CD4-positive, alpha-beta T cell (primary cell): ENCODE results near the gene FAM210B. TPM values are rescaled to one million over a fixed set of nuclear protein-coding genes. Genes with fewer than 3 reads are reported as not detected.
"Not testable (repeated sequence)": the region's sequence is repeated elsewhere in the genome, so short reads cannot be mapped to it uniquely, and the experiment has no call there.

Experiments
- ATAC-seq: fragments of 200-7000 bp; cut with Tn5 transposase; one replicate; pipeline ENCODE4 v1.10.0; 2022; ENCODE audit warnings: mild to moderate bottlenecking; ENCODE audit not compliant: poor library complexity
- CTCF ChIA-PET: fragments of 350-600 bp; sonication (Branson Sonifier 250); formaldehyde crosslinking; loops from one replicate; lab custom pipeline; 2021; ENCODE audit warnings: antibody characterized with exemption, inconsistent platforms; lab: Charles Lee
- POLR2A ChIA-PET: fragments of 350-600 bp; sonication (Branson Sonifier 250); formaldehyde crosslinking; loops from one replicate; lab custom pipeline; 2021; ENCODE audit warnings: antibody characterized with exemption, inconsistent platforms; lab: Charles Lee
- DNase-seq, 14 experiments: peaks; one replicate each; pipeline ENCODE4 v3.0.0-alpha.2; 2013 to 2020; ENCODE audit warnings: mixed read lengths in 2 of 14
- H3K27ac ChIP-seq, 2 donors: one replicate each; pipeline versions ENCODE4 v1.5.1 to v1.7.0; 2013; ENCODE audit warnings: low read length in 2 of 2, low read depth in 1 of 2, mild to moderate bottlenecking in 1 of 2
- H3K27me3 ChIP-seq, 2 experiments: 1 replicate in 1 of 2; 2 replicates in 1 of 2; pipeline versions ENCODE4 v1.6.1 to v1.7.0; 2013; ENCODE audit warnings: low read length in 2 of 2, control low read depth in 1 of 2, mild to moderate bottlenecking in 1 of 2, moderate library complexity in 1 of 2; ENCODE audit not compliant: insufficient read depth in 2 of 2, control insufficient read depth in 1 of 2
- H3K36me3 ChIP-seq: one replicate; pipeline ENCODE4 v1.6.1; 2013; ENCODE audit warnings: low read length, control low read depth; ENCODE audit not compliant: insufficient read depth
- H3K4me1 ChIP-seq: one replicate; pipeline ENCODE4 v1.6.1; 2013; ENCODE audit warnings: low read length, control low read depth; ENCODE audit not compliant: insufficient read depth
- H3K4me3 ChIP-seq: one replicate; pipeline ENCODE4 v1.5.1; 2013; ENCODE audit warnings: mild to moderate bottlenecking, low read length, moderate library complexity
- H3K9me3 ChIP-seq, 2 experiments: 1 replicate in 1 of 2; 2 replicates in 1 of 2; pipeline versions ENCODE4 v1.6.1 to v1.7.0; 2013; ENCODE audit warnings: low read length in 2 of 2, mild to moderate bottlenecking in 2 of 2, control low read depth in 1 of 2, moderate library complexity in 1 of 2; ENCODE audit not compliant: control insufficient read depth in 1 of 2, insufficient read depth in 1 of 2
- H3K27ac Mint-ChIP-seq: one replicate; pipeline ENCODE4 v1.8.0; 2020; ENCODE audit warnings: mixed read lengths
- H3K27me3 Mint-ChIP-seq: one replicate; pipeline ENCODE4 v1.8.0; 2021; ENCODE audit warnings: mixed read lengths
- H3K36me3 Mint-ChIP-seq: one replicate; pipeline ENCODE4 v1.8.0; 2021; ENCODE audit warnings: low read depth, mixed read lengths
- H3K4me1 Mint-ChIP-seq: one replicate; pipeline ENCODE4 v1.8.0; 2021; ENCODE audit warnings: low read depth, mixed read lengths
- H3K4me3 Mint-ChIP-seq: one replicate; pipeline ENCODE4 v1.8.0; 2020; ENCODE audit warnings: mild to moderate bottlenecking, mixed read lengths
- H3K9me3 Mint-ChIP-seq: one replicate; pipeline ENCODE4 v1.8.0; 2020; ENCODE audit warnings: mixed read lengths
- intact Hi-C, 2 experiments: fragments of 100-400 bp; cut with DNase I in 1 of 2; cut with micrococcal nuclease in 1 of 2; formaldehyde crosslinking; loops; one replicate each; pipeline versions ENCODE4 v1.15.1 to v1.9.0; 2023 to 2025; cut with DNase I, micrococcal nuclease
- total RNA-seq, 174 experiments: library from RNA in 2 of 174; stranded (reverse) in 2 of 174; gene quantifications; one replicate each; pipeline ENCODE4 v1.2.3 and lab custom pipeline; 2021 to 2026
- TF ChIP-seq, protein P1 (sequence below): fragments of 200-600 bp; IDR thresholded peaks from one replicate; pipeline ENCODE4 v1.8.0; 2022; ENCODE audit warnings: antibody characterized with exemption, mild to moderate bottlenecking

Gene FAM210B
- total RNA-seq, 2 experiments from 2014 or later: 14.4 to 14.7 TPM

DNA sequence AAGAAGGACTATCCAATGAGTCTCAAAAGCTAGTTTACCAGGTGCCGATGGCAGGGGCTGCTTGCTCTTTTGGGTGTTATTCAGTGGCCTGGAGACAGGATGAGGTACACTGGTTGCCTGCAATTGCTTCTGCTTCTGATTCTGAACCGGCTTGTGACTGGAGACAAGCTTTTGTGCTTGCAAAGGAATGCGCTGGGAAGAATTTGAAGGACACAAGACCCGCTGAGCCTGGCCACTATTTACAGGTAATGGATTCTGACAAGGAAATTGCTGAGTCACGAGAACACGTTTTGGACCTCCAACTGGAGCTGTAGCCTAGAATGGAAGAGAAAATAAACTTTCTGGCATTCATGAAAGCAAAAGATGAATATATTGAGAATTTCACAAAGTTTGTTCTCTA lies 27.4 kb downstream of the FAM210B start:
- ATAC-seq: no peak
- Histone ChIP-seq H3K4me1 (peaks cover 4% of the 10 kb centered on the region), H3K36me3 (peaks cover 3% of the 10 kb centered on the region), H3K9me3 (no peaks in the 10 kb centered on the region), H3K27me3 (no peaks in the 10 kb centered on the region), H3K4me3 (no peak overlapping the region), H3K27ac (no peak overlapping the region)
- TF ChIP-seq, protein P1, sequence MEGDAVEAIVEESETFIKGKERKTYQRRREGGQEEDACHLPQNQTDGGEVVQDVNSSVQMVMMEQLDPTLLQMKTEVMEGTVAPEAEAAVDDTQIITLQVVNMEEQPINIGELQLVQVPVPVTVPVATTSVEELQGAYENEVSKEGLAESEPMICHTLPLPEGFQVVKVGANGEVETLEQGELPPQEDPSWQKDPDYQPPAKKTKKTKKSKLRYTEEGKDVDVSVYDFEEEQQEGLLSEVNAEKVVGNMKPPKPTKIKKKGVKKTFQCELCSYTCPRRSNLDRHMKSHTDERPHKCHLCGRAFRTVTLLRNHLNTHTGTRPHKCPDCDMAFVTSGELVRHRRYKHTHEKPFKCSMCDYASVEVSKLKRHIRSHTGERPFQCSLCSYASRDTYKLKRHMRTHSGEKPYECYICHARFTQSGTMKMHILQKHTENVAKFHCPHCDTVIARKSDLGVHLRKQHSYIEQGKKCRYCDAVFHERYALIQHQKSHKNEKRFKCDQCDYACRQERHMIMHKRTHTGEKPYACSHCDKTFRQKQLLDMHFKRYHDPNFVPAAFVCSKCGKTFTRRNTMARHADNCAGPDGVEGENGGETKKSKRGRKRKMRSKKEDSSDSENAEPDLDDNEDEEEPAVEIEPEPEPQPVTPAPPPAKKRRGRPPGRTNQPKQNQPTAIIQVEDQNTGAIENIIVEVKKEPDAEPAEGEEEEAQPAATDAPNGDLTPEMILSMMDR: no peak
- Mint-ChIP-seq H3K27me3 (no peaks in the 10 kb centered on the region), H3K4me1 (no peaks in the 10 kb centered on the region), H3K36me3 (no peaks in the 10 kb centered on the region), H3K4me3 (no peak overlapping the region), H3K9me3 (no peaks in the 10 kb centered on the region), H3K27ac (no peak overlapping the region)
- intact Hi-C loops: no loop called here
- ChIA-PET CTCF (no interaction called here), POLR2A (no interaction called here)
- DNase-seq: no peak

DNA sequence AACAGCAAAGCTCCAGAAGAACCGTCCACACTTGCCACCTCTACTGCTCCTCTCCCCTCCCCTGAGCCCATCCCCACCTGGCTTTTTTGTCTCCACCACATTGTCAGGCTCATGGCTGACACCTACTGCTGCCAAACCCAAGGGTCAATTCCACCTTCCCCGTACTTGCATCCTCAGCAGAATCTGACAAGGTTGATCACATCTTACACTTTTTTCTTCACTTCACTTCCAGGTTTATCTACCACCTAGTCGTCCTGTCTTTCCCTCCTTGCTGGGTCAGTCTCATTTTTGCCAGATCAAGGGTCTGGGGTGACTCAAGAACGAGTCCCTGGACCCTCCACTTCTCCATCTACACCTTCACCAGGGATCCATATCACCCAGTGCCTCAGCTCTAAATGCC lies 30.1 kb downstream of the FAM210B start:
- Histone ChIP-seq H3K9me3 (no peaks in the 10 kb centered on the region), H3K27me3 (no peaks in the 10 kb centered on the region), H3K4me1 (peaks cover 18% of the 10 kb centered on the region), H3K36me3 (peaks cover 3% of the 10 kb centered on the region), H3K4me3 (no peak overlapping the region), H3K27ac (no peak overlapping the region)
- Mint-ChIP-seq H3K9me3 (no peaks in the 10 kb centered on the region), H3K4me3 (no peak overlapping the region), H3K27ac (no peak overlapping the region), H3K4me1 (peaks cover 9% of the 10 kb centered on the region), H3K36me3 (peaks cover 6% of the 10 kb centered on the region), H3K27me3 (no peaks in the 10 kb centered on the region)
- ATAC-seq (no peak), DNase-seq (no peak)
- TF ChIP-seq, protein P1: no peak
- ChIA-PET POLR2A (no interaction called here), CTCF (no interaction called here)
- intact Hi-C loops: no loop called here

DNA sequence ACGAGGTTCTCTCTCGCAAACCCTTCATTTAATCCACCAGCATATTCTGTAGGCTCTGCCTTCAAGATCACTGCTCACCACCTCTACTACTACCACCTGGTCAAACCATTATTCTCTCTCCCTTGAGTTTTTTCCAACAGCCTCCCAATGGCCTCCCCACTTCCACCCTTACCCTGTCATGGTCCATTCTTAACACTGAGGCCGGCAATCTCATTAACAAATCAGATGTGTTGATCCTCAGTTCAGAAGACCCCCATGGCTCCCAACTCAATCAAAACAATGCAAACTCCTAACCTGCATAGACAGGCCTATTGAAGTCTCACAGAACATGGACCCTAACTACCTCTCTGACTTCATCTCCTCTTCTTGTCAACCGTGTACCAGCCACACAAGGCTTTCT lies 31.0 kb downstream of the FAM210B start:
- H3K4me3 ChIP-seq: no peak overlapping the region
- no peak overlapping the region for H3K27ac Mint-ChIP-seq
- H3K27me3 ChIP-seq: no peaks in the 10 kb centered on the region
- intact Hi-C loops: loop anchor here in 1 of 2 experiments (5.0 to 10.0 kb wide), 2 partner anchors 962 to 2005 kb away; partner anchors contain the start of gene RAE1
- H3K27ac ChIP-seq: no peak overlapping the region
- H3K4me3 Mint-ChIP-seq: no peak overlapping the region
- TF ChIP-seq, protein P1: no peak
- peaks cover 3% of the 10 kb centered on the region for H3K36me3 ChIP-seq
- DNase-seq (no peak), ATAC-seq (no peak)
- H3K4me1 ChIP-seq: peaks cover 24% of the 10 kb centered on the region
- ChIA-PET POLR2A (no interaction called here), CTCF (no interaction called here)
- H3K9me3 Mint-ChIP-seq: no peaks in the 10 kb centered on the region
- no peaks in the 10 kb centered on the region for H3K27me3 Mint-ChIP-seq
- H3K36me3 Mint-ChIP-seq: peaks cover 6% of the 10 kb centered on the region
- H3K4me1 Mint-ChIP-seq: peaks cover 15% of the 10 kb centered on the region
- H3K9me3 ChIP-seq: no peaks in the 10 kb centered on the region

DNA sequence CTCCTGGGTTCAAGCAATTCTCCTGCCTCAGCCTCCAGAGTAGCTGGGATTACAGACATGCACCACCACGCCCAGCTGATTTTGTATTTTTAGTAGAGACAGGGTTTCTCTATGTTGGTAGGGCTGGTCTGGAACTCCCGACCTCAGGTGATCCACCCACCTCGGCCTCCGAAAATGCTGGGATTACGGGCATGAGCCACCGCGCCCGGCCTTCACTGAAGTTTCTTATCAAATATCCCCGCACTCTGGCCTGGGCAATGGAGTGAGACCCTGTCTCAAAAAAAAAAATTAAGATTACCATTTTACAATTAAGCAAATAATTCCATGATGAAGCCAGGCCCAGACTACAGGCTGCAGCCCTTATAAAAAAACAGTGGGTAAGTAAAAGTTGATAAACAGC lies 31.6 kb downstream of the FAM210B start:
- intact Hi-C loops: loop anchor here in 1 of 2 experiments (5.0 to 10.0 kb wide), 2 partner anchors 962 to 2004 kb away; partner anchors contain the start of gene RAE1
- POLR2A ChIA-PET, H3K27me3 Mint-ChIP-seq, H3K36me3 ChIP-seq, DNase-seq, H3K9me3 Mint-ChIP-seq, H3K27ac Mint-ChIP-seq, CTCF ChIA-PET, H3K4me3 Mint-ChIP-seq, H3K27ac ChIP-seq, H3K9me3 ChIP-seq, ATAC-seq, H3K4me3 ChIP-seq, H3K27me3 ChIP-seq: not testable (repeated sequence)
- H3K4me1 ChIP-seq: peaks cover 24% of the 10 kb centered on the region
- Mint-ChIP-seq H3K4me1 (peaks cover 21% of the 10 kb centered on the region), H3K36me3 (peaks cover 12% of the 10 kb centered on the region)
